ENCODE measurements around the gene ELK4. TPM values are rescaled to one million over a fixed set of nuclear protein-coding genes. Genes with fewer than 3 reads are reported as not detected.
A peak's percentile ranks its signal among the peaks of the same experiment; 100 is the strongest.

ELK4 gene
- total and polyA plus RNA-seq, 2 experiments from 2014 or later = 1.8 to 9.1 TPM

GRCh38 chr1:205604059-205604458, 27.8 kb downstream of the ELK4 start:
- Histone ChIP-seq H3K27ac (no peak overlapping the region), H3K9me3 (ENCODE audit: low read depth) (no peaks in the 10 kb centered on the region), H3K27me3 (no peaks in the 10 kb centered on the region), H3K4me1 (ENCODE audit: low read depth) (no peaks in the 10 kb centered on the region), H3K36me3 (no peaks in the 10 kb centered on the region), H3K4me3 (no peak overlapping the region)
- TF ChIP-seq CTCF (IDR thresholded peaks at IDR 0.05; ENCODE audit: low read depth, low read length) = no peak
- no peak for DNase-seq (ENCODE audit: low read depth in 1 of 2, low spot score in 1 of 2)

GRCh38 chr1:205601205-205601604, 30.6 kb downstream of the ELK4 start:
- H3K4me1 ChIP-seq (ENCODE audit: low read depth) = no peaks in the 10 kb centered on the region
- no peaks in the 10 kb centered on the region for H3K36me3 ChIP-seq
- no peaks in the 10 kb centered on the region for H3K27me3 ChIP-seq
- no peak for DNase-seq (ENCODE audit: low read depth in 1 of 2, low spot score in 1 of 2)
- no peak overlapping the region for H3K27ac ChIP-seq
- H3K9me3 ChIP-seq (ENCODE audit: low read depth) = no peaks in the 10 kb centered on the region
- TF ChIP-seq CTCF (IDR thresholded peaks at IDR 0.05; ENCODE audit: low read depth, low read length) = no peak
- H3K4me3 ChIP-seq = no peak overlapping the region

DNA sequence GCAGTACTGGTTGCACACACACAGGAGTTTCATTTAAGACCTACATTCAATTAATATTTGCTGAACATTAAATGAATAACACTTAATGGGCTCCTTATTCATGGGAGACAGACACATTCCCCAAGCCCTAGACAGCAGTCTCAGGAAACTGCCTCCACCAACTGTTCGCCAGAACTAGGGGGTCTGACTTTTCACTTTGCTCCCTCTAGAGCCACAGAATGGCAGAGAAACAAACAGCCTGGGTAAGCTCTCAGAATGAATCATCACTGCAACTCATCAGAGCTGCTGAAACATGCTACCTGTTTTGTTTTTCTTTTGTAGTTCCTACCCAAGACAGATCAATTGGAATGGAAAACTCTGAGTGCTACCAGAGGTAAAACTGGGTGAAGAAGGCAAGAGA, 31.7 kb downstream of the ELK4 start:
- H3K4me3 ChIP-seq = no peak overlapping the region
- no peaks in the 10 kb centered on the region for H3K27me3 ChIP-seq
- no peaks in the 10 kb centered on the region for H3K4me1 ChIP-seq (ENCODE audit: low read depth)
- H3K36me3 ChIP-seq = no peaks in the 10 kb centered on the region
- TF ChIP-seq CTCF (IDR thresholded peaks at IDR 0.05; ENCODE audit: low read depth, low read length) = peak; percentile 28
- no peak overlapping the region for H3K27ac ChIP-seq
- peak in 1 of 2 donors; percentile 72 for DNase-seq (ENCODE audit: low read depth in 1 of 2, low spot score in 1 of 2)
- H3K9me3 ChIP-seq (ENCODE audit: low read depth) = no peaks in the 10 kb centered on the region

DNA sequence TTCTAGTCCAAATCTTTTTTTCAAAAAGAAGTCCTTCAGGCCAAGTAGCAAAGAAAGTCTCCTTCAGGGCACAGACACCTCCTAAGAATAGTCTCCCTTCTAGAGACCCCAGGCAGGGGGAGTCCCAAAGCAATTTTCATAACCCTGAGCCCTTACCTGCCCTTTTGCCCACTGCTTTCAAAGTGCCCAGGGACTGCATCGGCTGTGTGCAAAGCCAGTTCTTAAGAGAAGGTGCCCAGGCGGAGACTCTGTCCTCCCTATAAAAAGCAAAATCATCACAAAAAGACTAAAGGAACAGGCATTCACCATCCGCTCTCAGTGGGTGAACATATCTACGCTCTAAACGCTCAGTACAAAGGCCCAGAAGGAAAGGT, 32.2 kb downstream of the ELK4 start:
- Histone ChIP-seq H3K4me1 (ENCODE audit: low read depth) (no peaks in the 10 kb centered on the region), H3K27ac (no peak overlapping the region), H3K27me3 (no peaks in the 10 kb centered on the region), H3K36me3 (no peaks in the 10 kb centered on the region), H3K9me3 (ENCODE audit: low read depth) (no peaks in the 10 kb centered on the region), H3K4me3 (no peak overlapping the region)
- TF ChIP-seq CTCF (IDR thresholded peaks at IDR 0.05; ENCODE audit: low read depth, low read length) = no peak
- DNase-seq (ENCODE audit: low read depth in 1 of 2, low spot score in 1 of 2) = no peak

DNA sequence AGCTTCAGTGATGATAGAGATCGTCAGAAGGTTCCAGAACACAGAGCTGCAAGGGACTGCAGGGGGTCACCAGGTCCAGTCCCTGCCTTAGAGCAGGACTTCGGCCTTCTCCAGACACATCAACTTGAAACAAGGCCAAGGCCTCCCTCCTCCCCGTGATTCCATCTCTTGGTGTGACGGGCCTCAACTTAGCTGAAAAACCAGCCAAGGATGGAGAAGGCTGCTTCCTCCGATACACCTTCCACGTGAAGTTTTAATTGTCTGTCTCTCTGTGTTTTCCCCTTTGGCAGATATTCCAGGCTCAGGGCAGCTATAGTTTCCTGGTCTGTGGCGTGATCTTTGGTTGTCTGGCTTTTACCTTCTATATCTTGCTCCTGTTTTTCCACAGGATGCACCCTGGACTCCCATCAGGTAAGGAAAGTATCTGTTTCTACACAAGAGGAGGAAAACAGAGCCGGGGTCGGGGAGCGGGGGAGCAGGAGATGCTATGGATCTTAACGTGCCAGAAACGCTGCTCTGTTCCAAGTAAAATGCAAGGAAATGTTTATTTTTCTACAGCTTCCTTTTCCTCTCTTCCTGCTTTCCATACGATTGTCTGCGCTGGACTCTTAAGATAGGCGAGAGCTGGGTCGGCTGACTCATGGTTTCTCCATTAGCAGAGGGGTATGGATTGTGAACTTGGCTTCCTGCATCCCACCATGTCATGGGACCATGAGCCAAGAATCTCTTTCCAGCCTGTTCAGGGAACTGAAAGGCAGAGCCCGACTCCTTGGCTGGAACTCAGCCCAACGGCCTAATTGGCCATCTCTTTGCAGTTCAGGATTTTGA, 32.8 kb downstream of the ELK4 start:
- Histone ChIP-seq H3K9me3 (ENCODE audit: low read depth) (no peaks in the 10 kb centered on the region), H3K27me3 (no peaks in the 10 kb centered on the region), H3K27ac (no peak overlapping the region), H3K36me3 (no peaks in the 10 kb centered on the region), H3K4me1 (ENCODE audit: low read depth) (no peaks in the 10 kb centered on the region), H3K4me3 (no peak overlapping the region)
- DNase-seq (ENCODE audit: low read depth in 1 of 2, low spot score in 1 of 2) = peak in 1 of 2 donors; percentile 99
- no peak for TF ChIP-seq CTCF (IDR thresholded peaks at IDR 0.05; ENCODE audit: low read depth, low read length)
